SJSA1 (cell line): ENCODE data around the gene EPB41L4A. TPM values are rescaled to one million over a fixed set of nuclear protein-coding genes. Genes with fewer than 3 reads are reported as not detected.
A peak's percentile ranks its signal among the peaks of the same experiment; 100 is the strongest.
"Not testable (repeated sequence)": the region's sequence is repeated elsewhere in the genome, so short reads cannot be mapped to it uniquely, and the experiment has no call there.

Source experiments
- DNase-seq, 2 experiments: peaks; one replicate each; pipeline ENCODE4 v3.0.0-alpha.2; 2015 to 2020; ENCODE audit warnings: low spot score in 2 of 2, low read depth in 1 of 2
- H3K27ac ChIP-seq: fragments of 250-450 bp; sonication (Bioruptor Pico); 2 replicates; pipeline ENCODE4 v1.5.1; 2020; ENCODE audit warnings: mild to moderate bottlenecking, moderate library complexity
- H3K27me3 ChIP-seq: fragments of 250-450 bp; sonication (Bioruptor Pico); replicated peaks from 2 replicates; pipeline ENCODE4 v1.5.1; 2020; ENCODE audit warnings: mild to moderate bottlenecking, moderate library complexity
- H3K36me3 ChIP-seq: fragments of 250-450 bp; sonication (Bioruptor Pico); 2 replicates; pipeline ENCODE4 v1.5.1; 2020; ENCODE audit warnings: mild to moderate bottlenecking
- H3K4me1 ChIP-seq: fragments of 250-450 bp; sonication (Bioruptor Pico); replicated peaks from 2 replicates; pipeline ENCODE4 v1.6.1; 2021; ENCODE audit warnings: mild to moderate bottlenecking
- H3K4me3 ChIP-seq: fragments of 250-450 bp; sonication (Bioruptor Pico); 2 replicates; pipeline ENCODE4 v1.5.1; 2020; ENCODE audit warnings: mild to moderate bottlenecking
- H3K9me3 ChIP-seq: fragments of 250-450 bp; sonication (Bioruptor Pico); replicated peaks from 2 replicates; pipeline ENCODE4 v1.5.1; 2020; ENCODE audit warnings: mild to moderate bottlenecking
- total RNA-seq: library from RNA; depleted of rRNA; stranded (reverse); fragments of >200 nt; shearing (Covaris generic); gene quantifications from 2 replicates; pipeline ENCODE4 v1.2.3, GENCODE V29; 2014; rRNA removed

The EPB41L4A gene
- 0.11 TPM in 1 of 2 replicates, not detected in the other for total RNA-seq

DNA sequence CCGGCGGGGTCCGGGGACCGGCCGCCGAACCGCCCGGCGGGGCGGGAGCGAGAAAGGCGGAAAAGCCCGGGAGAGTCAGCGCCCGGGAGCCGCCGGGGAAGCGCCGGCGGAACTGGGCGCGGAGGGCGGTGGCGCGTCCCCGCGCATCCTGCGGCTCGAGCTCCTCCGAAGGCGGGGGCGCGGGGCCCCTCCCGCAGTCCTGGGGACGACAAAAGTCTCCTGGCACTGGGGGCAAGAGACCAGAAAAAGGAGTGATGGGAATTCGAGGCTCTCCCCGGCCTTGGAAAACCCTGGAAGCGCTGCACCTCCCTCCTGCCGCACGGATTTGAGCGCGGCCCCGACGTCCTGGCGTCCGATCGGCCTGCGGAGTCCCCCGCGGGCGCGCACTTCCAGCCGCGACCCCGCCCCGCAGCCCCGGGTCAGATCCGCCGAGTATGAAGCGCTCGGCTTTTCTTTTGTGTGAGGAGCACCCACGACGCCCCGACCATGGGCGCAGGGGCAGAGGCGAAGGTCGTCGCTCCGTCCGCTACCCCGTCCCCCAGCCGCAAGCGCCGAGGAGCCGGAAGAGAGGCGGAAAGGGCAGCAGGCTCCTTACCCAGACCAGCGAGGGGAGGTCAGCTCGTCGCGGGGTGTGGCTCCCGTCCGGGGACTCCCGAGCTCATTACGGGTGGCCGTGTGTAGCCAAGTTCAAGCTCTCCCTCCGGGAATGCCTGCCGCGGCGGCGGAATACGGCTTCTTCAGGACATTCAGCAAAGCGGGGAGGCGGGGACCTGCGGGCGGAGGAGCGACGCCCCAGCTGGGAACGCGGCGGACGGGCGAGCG, at the start of gene EPB41L4A:
EPB41L4A (minus strand) TSS at position 114 of the 822 bp plus-strand sequence. CDS start 238 bp downstream, outside the sequence.
- Histone ChIP-seq H3K27me3 (peaks cover 74% of the 10 kb centered on the region), H3K4me1 (peaks cover 28% of the 10 kb centered on the region), H3K4me3 (peak within 1 kb of the TSS; percentile 37), H3K27ac (no peak within 1 kb of the TSS), H3K36me3 (no peaks in the 10 kb centered on the region), H3K9me3 (peaks cover 5% of the 10 kb centered on the region)
- peak; percentile 37 to 53 for DNase-seq

DNA sequence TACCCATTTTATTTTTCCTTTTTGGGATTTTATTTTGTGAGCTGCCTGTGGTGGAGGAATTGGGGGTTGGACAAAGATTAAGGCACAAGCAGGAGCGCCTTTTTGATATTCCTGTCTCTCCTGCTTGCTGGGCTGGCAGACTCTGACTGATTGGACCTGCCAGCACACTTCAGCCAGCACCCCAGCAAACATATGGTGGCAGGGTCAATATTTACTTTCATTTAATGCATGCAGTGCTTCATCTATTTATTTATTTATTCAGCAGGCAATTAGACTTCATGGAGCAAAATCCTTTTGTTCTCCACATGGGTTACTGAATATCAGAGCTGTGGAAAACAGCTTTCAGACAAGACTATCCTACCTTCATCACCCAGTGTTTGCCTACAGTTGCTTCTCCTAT, 48.4 kb upstream of the EPB41L4A start:
- Histone ChIP-seq H3K27me3 (peaks cover 10% of the 10 kb centered on the region; the same call in 1 of the 2 replicates), H3K4me3 (no peak overlapping the region), H3K27ac (no peak overlapping the region), H3K9me3 (no peaks in the 10 kb centered on the region), H3K36me3 (no peaks in the 10 kb centered on the region), H3K4me1 (no peaks in the 10 kb centered on the region)
- no peak for DNase-seq

GRCh38 chr5:112466261-112466660, 47.2 kb upstream of the EPB41L4A start:
- H3K36me3 ChIP-seq, H3K4me3 ChIP-seq, H3K9me3 ChIP-seq, H3K27me3 ChIP-seq, H3K4me1 ChIP-seq, DNase-seq, H3K27ac ChIP-seq: not testable (repeated sequence)

GRCh38 chr5:112447187-112447760, 28.2 kb upstream of the EPB41L4A start:
- not testable (repeated sequence) for H3K36me3 ChIP-seq, H3K4me3 ChIP-seq, DNase-seq, H3K9me3 ChIP-seq, H3K27me3 ChIP-seq, H3K27ac ChIP-seq, H3K4me1 ChIP-seq

DNA sequence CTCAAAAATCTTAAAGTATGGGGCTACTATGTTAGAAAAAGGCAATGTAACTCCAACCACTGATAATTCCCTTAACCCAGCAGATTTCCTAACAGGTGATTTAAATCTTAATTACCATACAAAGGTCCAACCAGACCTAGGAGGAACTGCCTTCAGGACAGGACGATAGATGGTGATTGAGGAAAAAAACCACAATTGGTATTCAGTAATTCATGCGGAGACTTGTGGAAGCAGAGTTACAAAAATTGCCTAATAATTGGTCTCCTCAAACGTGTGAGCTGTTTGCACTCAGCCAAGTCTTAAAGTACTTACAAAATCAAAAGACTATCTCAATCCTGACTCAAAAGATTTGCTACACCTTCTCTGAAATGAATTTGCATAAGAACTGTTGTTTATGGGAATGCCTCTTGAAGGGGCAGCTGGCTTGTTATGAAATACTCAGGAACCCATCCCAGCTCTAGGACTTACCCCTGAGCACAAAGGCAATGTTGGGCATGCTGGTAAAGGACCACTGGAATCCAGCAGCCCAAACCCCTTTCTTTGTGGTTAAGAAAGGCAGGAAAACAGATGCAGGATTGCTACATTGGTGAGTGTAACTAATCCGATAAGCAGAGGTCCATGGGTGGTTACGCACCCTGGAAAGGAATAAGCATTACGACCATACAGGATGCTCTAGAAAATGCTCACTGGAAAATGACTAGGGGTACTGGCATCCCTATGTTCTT, 26.7 kb upstream of the EPB41L4A start:
- Histone ChIP-seq H3K4me1 (no peaks in the 10 kb centered on the region), H3K27ac (no peak overlapping the region), H3K36me3 (no peaks in the 10 kb centered on the region), H3K4me3 (no peak overlapping the region), H3K27me3 (no peaks in the 10 kb centered on the region), H3K9me3 (no peaks in the 10 kb centered on the region)
- DNase-seq, result no peak

- H3K36me3 ChIP-seq, H3K27ac ChIP-seq, H3K9me3 ChIP-seq, H3K4me1 ChIP-seq, H3K27me3 ChIP-seq, H3K4me3 ChIP-seq, DNase-seq: not testable (repeated sequence)
These were observed 24.9 kb upstream of the EPB41L4A start for GRCh38 chr5:112443932-112444331.

- Histone ChIP-seq H3K27me3 (no peaks in the 10 kb centered on the region), H3K4me3 (no peak overlapping the region)
- no peak for DNase-seq
These were observed 21.0 kb upstream of the EPB41L4A start for GRCh38 chr5:112440031-112440430.

DNA sequence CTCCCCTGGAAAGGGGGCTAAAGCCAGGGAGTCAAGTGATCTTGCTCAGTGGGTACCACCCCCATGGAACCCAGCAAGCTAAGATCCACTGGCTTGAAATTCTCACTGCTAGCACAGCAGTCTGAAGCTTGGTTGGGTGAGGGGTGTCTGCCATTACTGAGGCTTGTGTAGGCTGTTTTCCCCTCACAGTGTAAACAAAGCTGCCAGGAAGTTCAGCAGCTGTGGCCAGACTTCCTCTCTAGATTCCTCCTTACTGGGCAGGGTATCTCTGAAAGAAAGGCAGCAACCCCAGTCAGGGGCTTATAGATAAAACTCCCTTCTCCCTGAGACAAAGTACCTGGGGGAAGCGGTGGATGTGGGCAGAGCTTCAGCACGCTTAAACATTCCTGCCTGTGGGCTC, 17.1 kb upstream of the EPB41L4A start:
- no peak overlapping the region for H3K27ac ChIP-seq
- no peaks in the 10 kb centered on the region for H3K4me1 ChIP-seq
- no peaks in the 10 kb centered on the region for H3K36me3 ChIP-seq
- no peaks in the 10 kb centered on the region; the same call in 1 of the 2 replicates for H3K9me3 ChIP-seq
- peaks cover 3% of the 10 kb centered on the region; the same call in 1 of the 2 replicates for H3K27me3 ChIP-seq
- H3K4me3 ChIP-seq, result no peak overlapping the region
- no peak for DNase-seq

More at GRCh38 chr5:112440031-112440430, 21.0 kb upstream of the EPB41L4A start:
- H3K4me1 ChIP-seq, result no peaks in the 10 kb centered on the region
- H3K36me3 ChIP-seq, result no peaks in the 10 kb centered on the region
- H3K9me3 ChIP-seq, result no peaks in the 10 kb centered on the region
- H3K27ac ChIP-seq, result no peak overlapping the region

DNA sequence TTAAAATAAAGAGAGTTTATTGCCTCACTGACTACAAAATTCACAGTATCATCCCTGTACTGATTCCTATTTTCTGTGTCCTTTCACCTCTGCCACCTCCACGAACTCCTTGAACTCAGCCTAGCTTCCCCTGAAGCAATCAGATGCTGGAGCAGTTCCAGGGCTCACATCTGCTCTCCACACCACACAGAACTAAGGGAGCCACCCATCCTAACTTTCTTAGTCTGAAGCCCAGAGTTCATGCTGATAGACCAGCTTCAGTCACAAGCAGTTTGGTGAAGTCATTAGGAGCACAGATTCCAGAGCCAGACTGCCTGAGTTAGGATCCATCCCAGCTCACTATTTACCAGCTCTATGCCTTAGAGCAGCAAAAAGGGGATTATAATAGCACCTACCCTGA, 15.6 kb upstream of the EPB41L4A start:
- Histone ChIP-seq H3K9me3 (no peaks in the 10 kb centered on the region; the same call in 1 of the 2 replicates), H3K4me3 (no peak overlapping the region)
- DNase-seq, result no peak

GRCh38 chr5:112426202-112426601, 7.1 kb upstream of the EPB41L4A start:
- H3K27ac ChIP-seq, H3K9me3 ChIP-seq, H3K4me3 ChIP-seq, DNase-seq, H3K36me3 ChIP-seq, H3K4me1 ChIP-seq: not testable (repeated sequence)
- peaks cover 13% of the 10 kb centered on the region for H3K27me3 ChIP-seq

More for the DNA sequence above, 15.6 kb upstream of the EPB41L4A start:
- no peak overlapping the region for H3K27ac ChIP-seq
- no peaks in the 10 kb centered on the region for H3K4me1 ChIP-seq
- peaks cover 3% of the 10 kb centered on the region; the same call in 1 of the 2 replicates for H3K27me3 ChIP-seq
- H3K36me3 ChIP-seq, result no peaks in the 10 kb centered on the region

DNA sequence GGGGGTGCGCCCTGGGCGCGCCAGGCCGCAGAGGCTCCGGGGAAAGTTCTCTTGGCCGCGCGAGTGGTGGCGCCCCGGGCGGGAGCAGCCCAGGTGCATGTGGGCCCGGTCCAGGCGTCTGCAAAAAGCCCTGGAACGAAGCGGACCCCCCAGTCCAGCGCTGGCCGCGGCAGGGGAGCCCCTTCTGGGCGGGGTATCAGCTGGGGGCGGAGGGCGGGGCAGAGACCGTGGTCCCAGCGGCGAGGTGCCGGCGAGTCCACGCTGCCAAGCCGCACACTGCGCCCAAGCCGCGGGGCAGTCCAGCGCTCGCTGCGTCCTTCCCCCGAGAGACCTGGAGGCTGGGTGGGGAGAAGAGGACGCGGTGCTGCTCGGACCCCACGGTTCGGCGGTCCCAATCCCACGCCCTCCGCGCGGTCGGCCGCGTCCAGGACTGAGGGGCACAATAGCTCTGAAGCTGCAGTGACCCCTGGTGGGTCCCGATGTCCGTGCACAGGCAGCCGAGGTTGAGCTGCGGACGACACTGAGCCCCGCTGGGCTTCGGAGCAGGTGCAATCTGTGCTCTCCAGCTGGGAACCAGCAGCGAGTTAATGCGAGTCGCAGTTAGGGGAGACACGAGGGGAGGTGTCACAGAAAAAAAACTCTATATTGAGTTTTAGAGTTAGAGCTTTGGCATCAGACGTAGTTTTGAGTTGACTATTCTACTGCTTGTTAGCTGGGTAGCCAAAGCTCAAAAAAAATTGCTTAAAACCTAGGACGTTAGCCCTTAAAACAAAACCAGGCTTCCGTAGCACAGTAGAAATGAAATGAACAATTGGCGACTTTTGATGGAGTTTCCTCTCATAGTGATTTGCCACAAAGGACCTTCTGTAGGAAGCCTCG, 1.1 kb upstream of the EPB41L4A start:
- Histone ChIP-seq H3K4me1 (peaks cover 28% of the 10 kb centered on the region), H3K27me3 (peaks cover 71% of the 10 kb centered on the region), H3K36me3 (no peaks in the 10 kb centered on the region), H3K4me3 (peak overlapping the region; percentile 37), H3K27ac (no peak overlapping the region), H3K9me3 (peaks cover 5% of the 10 kb centered on the region)
- DNase-seq, result peak; percentile 57 to 71

- peak in 1 of 2 experiments; percentile 12 for DNase-seq
- no peaks in the 10 kb centered on the region for H3K36me3 ChIP-seq
- peaks cover 5% of the 10 kb centered on the region for H3K9me3 ChIP-seq
- H3K4me3 ChIP-seq, result peak overlapping the region; percentile 37
- peaks cover 74% of the 10 kb centered on the region for H3K27me3 ChIP-seq
- no peak overlapping the region for H3K27ac ChIP-seq
- H3K4me1 ChIP-seq, result peaks cover 28% of the 10 kb centered on the region
These were observed 366 bp downstream of the EPB41L4A start for GRCh38 chr5:112418659-112419163.
